Muscle layer of duodenum (tissue), 2 donors: Measurements from ENCODE around the gene PLEKHA3.
"Not testable (repeated sequence)": the region's sequence is repeated elsewhere in the genome, so short reads cannot be mapped to it uniquely, and the experiment has no call there.

ENCODE experiments used
- H3K27ac ChIP-seq: one replicate; pipeline ENCODE4 v1.7.0; 2013; ENCODE audit warnings: mild to moderate bottlenecking, low read length
- H3K27me3 ChIP-seq: one replicate; pipeline ENCODE4 v1.7.0; 2013; ENCODE audit warnings: low read depth, mild to moderate bottlenecking, control low read depth, low read length
- H3K36me3 ChIP-seq, 2 donors: one replicate each; pipeline ENCODE4 v1.7.0; 2013; ENCODE audit warnings: low read length in 2 of 2, control low read depth in 1 of 2, mild to moderate bottlenecking in 1 of 2; ENCODE audit not compliant: insufficient read depth in 2 of 2, control insufficient read depth in 1 of 2
- H3K4me1 ChIP-seq, 2 donors: one replicate each; pipeline ENCODE4 v1.7.0; 2013; ENCODE audit warnings: low read length in 2 of 2, mild to moderate bottlenecking in 2 of 2, control low read depth in 1 of 2, moderate library complexity in 1 of 2; ENCODE audit not compliant: insufficient read depth in 2 of 2, control insufficient read depth in 1 of 2
- H3K4me3 ChIP-seq, 2 donors: one replicate each; pipeline ENCODE4 v1.7.0; 2013; ENCODE audit warnings: low read length in 2 of 2, low read depth in 1 of 2, mild to moderate bottlenecking in 1 of 2
- H3K9me3 ChIP-seq, 2 donors: one replicate each; pipeline ENCODE4 v1.7.0; 2013; ENCODE audit warnings: low read length in 2 of 2, control low read depth in 1 of 2, mild to moderate bottlenecking in 1 of 2; ENCODE audit not compliant: control insufficient read depth in 1 of 2
- donor health status: healthy.

Gene PLEKHA3

GRCh38 chr2:178525460-178525859 lies 45.2 kb downstream of the PLEKHA3 start:
- H3K4me1 ChIP-seq, H3K4me3 ChIP-seq, H3K27ac ChIP-seq: not testable (repeated sequence)

DNA sequence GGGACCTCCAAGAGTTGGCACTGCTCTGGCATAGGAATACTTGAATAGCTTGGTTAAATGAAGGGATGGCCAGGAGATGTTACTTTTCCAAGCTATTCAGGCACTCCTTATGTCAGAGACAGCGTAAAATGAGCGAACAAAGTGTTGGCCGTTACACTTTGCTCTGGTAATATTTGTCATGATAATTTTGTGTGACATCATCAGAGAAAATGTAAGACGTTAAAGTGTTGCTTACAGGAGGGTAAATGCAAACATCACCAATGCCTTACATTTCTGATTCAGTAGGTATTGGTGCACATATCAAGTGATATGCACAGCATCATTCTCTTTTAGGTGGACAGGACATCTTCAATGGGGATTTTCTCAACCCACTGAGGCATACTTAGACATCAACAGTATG lies 46.0 kb downstream of the PLEKHA3 start:
- Histone ChIP-seq H3K4me3 (no peak overlapping the region), H3K27me3 (no peaks in the 10 kb centered on the region), H3K9me3 (no peaks in the 10 kb centered on the region), H3K27ac (no peak overlapping the region), H3K36me3 (peaks cover under 1 to 2% of the 10 kb centered on the region in 2 donors), H3K4me1 (no peaks in the 10 kb centered on the region)

More at GRCh38 chr2:178525460-178525859, 45.2 kb downstream of the PLEKHA3 start:
- H3K9me3 ChIP-seq, H3K27me3 ChIP-seq, H3K36me3 ChIP-seq: not testable (repeated sequence)

GRCh38 chr2:178527592-178527991 lies 47.3 kb downstream of the PLEKHA3 start:
- no peak overlapping the region for H3K4me3 ChIP-seq
- H3K27me3 ChIP-seq = no peaks in the 10 kb centered on the region
- no peaks in the 10 kb centered on the region for H3K4me1 ChIP-seq
- no peak overlapping the region for H3K27ac ChIP-seq
- peaks cover 10 to 14% of the 10 kb centered on the region in 2 donors for H3K36me3 ChIP-seq
- no peaks in the 10 kb centered on the region for H3K9me3 ChIP-seq

DNA sequence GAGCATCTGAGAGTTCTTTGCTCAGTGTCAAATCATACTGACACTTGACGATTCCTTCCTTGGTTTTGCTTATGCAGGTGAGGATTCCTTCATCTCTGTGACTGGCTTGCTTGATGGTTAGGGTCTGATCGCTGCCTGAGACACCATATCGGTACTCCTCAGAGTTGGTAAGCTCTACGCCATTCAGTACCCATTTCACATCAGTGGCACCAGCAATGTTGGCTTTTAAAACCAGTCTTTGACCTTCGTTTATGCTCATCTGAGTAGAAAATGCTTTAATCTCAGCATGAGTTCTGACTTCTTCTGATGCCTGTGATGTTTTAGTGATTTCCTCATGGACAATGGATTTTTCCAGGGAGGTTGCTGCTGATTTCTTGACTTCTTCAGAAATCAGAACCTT lies 48.4 kb downstream of the PLEKHA3 start:
- Histone ChIP-seq H3K4me1 (no peaks in the 10 kb centered on the region), H3K27me3 (no peaks in the 10 kb centered on the region), H3K4me3 (no peak overlapping the region), H3K9me3 (no peaks in the 10 kb centered on the region), H3K36me3 (peaks cover 15 to 19% of the 10 kb centered on the region in 2 donors), H3K27ac (no peak overlapping the region)

GRCh38 chr2:178529194-178529593 lies 48.9 kb downstream of the PLEKHA3 start:
- Histone ChIP-seq H3K27me3 (no peaks in the 10 kb centered on the region), H3K36me3 (peaks cover 15 to 25% of the 10 kb centered on the region in 2 donors), H3K4me1 (no peaks in the 10 kb centered on the region), H3K27ac (no peak overlapping the region), H3K9me3 (no peaks in the 10 kb centered on the region), H3K4me3 (no peak overlapping the region)

DNA sequence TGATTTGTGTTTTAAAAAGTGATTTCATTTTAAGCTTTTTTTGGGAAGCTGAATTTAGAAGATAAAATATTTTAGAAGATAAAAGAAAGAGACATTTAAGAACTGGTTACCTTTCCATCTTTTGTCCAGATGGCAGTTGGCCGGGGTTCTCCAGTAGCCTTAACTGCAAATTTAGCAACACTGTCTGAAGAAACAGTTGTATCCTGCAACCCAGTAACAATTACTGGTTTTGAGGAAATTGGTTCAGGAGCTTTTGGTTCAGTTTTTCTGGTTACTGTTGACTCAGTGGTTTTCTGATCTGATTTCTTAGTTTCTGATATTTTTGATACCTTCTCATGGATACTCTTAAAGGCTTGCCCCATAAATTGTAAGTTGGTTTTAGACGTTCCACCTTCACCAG lies 49.9 kb downstream of the PLEKHA3 start:
- no peaks in the 10 kb centered on the region for H3K27me3 ChIP-seq
- H3K27ac ChIP-seq = no peak overlapping the region
- H3K36me3 ChIP-seq = peaks cover 23 to 28% of the 10 kb centered on the region in 2 donors
- no peak overlapping the region for H3K4me3 ChIP-seq
- no peaks in the 10 kb centered on the region for H3K9me3 ChIP-seq
- H3K4me1 ChIP-seq = no peaks in the 10 kb centered on the region

DNA sequence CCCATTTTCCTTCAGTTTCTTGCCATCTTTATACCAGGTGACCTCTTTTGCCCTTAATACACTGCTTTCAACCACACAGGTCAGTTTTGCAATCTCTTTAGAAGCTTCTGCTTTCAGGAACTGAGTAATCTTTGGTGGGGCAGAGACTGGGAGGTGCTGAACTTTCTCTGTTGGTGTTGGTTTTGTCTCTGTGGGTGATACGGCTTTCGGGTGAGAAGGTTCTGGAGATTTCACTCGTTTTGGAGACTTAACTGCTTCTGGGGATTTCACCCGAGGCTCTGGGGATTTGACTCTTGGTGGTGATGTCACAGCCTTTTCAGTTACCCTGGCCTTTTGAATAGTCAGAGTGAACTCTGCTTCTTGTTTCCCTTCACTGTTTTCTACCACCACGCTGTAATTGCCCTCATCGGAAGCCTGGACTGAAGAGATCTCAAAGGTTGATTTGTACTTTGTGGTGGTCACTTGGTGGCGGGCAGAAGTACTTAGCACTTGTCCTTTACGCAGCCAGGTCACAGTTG lies 50.4 kb downstream of the PLEKHA3 start:
- H3K4me1 ChIP-seq = no peaks in the 10 kb centered on the region
- peaks cover 28 to 29% of the 10 kb centered on the region in 2 donors for H3K36me3 ChIP-seq
- H3K9me3 ChIP-seq = no peaks in the 10 kb centered on the region
- H3K27ac ChIP-seq = no peak overlapping the region
- no peaks in the 10 kb centered on the region for H3K27me3 ChIP-seq
- no peak overlapping the region for H3K4me3 ChIP-seq

- no peak overlapping the region for H3K27ac ChIP-seq
- H3K36me3 ChIP-seq = peaks cover 32 to 33% of the 10 kb centered on the region in 2 donors
- no peaks in the 10 kb centered on the region for H3K4me1 ChIP-seq
- no peak overlapping the region for H3K4me3 ChIP-seq
- H3K9me3 ChIP-seq = no peaks in the 10 kb centered on the region
- H3K27me3 ChIP-seq = no peaks in the 10 kb centered on the region
Measured at GRCh38 chr2:178531168-178531567, 50.9 kb downstream of the PLEKHA3 start.

GRCh38 chr2:178536037-178536436 lies 55.8 kb downstream of the PLEKHA3 start:
- Histone ChIP-seq H3K27me3 (no peaks in the 10 kb centered on the region), H3K9me3 (no peaks in the 10 kb centered on the region), H3K36me3 (peaks cover 52 to 61% of the 10 kb centered on the region in 2 donors), H3K4me1 (no peaks in the 10 kb centered on the region), H3K4me3 (no peak overlapping the region), H3K27ac (no peak overlapping the region)

DNA sequence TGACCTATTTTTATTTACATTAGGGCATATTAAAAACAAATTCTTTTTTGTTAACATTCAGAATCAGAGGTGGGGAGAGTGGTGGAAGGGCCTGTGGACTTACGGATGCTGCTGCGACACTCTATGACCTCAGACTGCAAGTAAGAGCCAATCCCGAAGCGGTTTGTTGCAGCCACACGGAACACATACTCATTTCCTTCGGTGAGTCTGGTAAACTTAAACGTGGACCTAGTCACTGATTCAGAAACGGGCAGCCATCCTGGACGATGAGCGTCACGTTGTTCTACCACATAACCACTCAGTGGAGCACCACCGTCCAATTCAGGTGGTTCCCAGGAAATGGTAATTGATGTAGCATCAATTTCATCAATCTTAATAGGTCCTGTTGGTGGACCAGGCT lies 61.9 kb downstream of the PLEKHA3 start:
- no peaks in the 10 kb centered on the region for H3K27me3 ChIP-seq
- H3K4me1 ChIP-seq = no peaks in the 10 kb centered on the region
- no peak overlapping the region for H3K27ac ChIP-seq
- no peaks in the 10 kb centered on the region for H3K9me3 ChIP-seq
- peaks cover 32 to 58% of the 10 kb centered on the region in 2 donors for H3K36me3 ChIP-seq
- H3K4me3 ChIP-seq = no peak overlapping the region

DNA sequence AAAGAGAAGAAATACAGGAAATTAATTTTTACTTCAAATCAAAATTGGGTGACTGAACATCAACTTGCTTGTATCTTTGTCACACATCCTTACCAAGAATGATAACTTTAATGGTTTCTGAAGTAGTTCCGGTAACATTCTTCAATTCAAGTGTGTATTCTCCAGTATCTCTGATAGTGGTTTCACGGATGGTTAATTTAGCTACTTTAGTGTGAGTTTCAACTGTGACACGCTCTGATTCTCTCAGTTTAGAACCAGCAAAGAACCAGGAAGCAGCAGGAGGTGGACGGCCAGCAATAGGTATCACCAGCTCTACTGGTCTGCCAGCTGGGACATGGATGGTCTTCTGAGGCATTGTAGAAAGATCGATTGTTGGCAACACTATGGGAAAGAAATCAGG lies 62.3 kb downstream of the PLEKHA3 start:
- Histone ChIP-seq H3K4me1 (no peaks in the 10 kb centered on the region), H3K9me3 (no peaks in the 10 kb centered on the region), H3K4me3 (no peak overlapping the region), H3K27ac (no peak overlapping the region), H3K36me3 (peaks cover 28 to 62% of the 10 kb centered on the region in 2 donors), H3K27me3 (no peaks in the 10 kb centered on the region)

- H3K27ac ChIP-seq = no peak overlapping the region
- H3K27me3 ChIP-seq = no peaks in the 10 kb centered on the region
- H3K36me3 ChIP-seq = peaks cover 6 to 40% of the 10 kb centered on the region in 2 donors
- H3K4me3 ChIP-seq = no peak overlapping the region
- H3K9me3 ChIP-seq = no peaks in the 10 kb centered on the region
- no peaks in the 10 kb centered on the region for H3K4me1 ChIP-seq
Measured at GRCh38 chr2:178550352-178550751, 70.1 kb downstream of the PLEKHA3 start.
